NCI-H345 treated with DMSO at 0.1 percent for 48 hours (cell line): ENCODE results near the gene RDH12.
"Not testable (repeated sequence)": the region's sequence is repeated elsewhere in the genome, so short reads cannot be mapped to it uniquely, and the experiment has no call there.

Experiments
- DNase-seq: peaks from one replicate; lab custom pipeline; 2025; ENCODE audit not compliant: unreplicated experiment; lab: John Stamatoyannopoulos, UW

Gene RDH12

DNA sequence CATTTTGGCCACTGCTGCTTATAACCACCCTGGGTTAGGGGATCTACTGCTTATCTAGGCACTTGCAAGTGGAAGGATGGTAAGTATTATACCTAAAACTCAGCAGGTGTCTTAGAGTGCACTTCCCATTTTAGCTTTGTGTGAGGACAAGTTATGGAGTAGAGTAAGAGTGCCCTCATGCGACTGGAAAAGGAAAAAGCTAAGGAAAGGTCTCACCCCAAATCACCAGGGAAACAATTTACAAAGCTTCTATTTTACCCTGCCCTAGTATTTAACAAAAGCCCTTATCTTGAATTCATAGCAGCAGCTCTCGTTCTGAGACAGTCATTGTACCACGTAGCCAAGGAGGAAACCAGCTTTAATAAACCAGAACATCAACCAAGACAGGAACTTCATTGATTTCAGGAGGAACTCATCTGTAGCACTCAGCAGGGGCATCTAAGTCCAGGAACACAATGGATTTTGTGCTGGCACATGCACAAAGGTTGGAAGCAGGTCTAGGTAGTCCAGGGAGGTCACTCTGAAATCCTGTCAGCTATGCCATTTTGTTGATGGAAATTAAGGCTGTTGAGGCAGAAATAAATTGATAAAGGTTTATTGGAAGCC is 2.9 kb downstream of the RDH12 start:
- peak; percentile 70 for DNase-seq

DNA sequence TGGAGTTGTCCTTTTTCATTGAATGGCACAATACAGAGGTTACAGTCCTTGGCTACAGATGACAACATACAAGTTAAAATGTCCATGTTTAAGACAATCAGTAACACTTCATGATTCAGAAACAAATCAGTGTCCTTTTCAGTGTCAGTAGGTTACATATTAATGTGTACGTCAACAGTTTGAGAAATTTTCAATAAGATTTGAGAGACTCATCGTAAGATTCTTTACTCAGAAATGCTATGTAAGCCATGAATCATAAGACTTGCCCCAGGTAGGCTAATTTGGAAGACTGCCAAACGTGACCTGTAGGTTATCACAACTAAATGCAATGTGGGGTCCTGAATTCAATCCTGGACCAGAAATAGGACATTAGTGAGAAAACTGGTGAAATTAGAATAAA is 3.5 kb downstream of the RDH12 start:
- no peak for DNase-seq

DNA sequence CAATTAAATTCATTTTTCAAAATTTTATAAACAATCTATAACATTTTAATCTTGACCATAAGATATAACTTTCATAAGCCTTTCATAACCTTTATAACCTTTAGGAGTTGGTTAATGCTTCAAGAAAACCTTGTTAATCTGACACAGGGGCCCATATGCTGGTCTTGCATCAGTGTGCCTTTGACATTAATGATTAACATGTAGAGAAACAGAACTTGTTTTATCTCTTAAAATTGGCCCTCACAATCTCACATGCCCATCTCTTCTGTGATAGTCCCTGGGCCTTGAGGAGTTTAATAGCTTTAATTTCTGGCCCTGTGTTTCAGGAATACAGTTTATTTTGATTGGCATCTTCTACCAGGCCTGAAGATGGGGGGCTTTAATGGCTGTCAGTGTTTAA is 7.7 kb downstream of the RDH12 start:
- not testable (repeated sequence) for DNase-seq

DNA sequence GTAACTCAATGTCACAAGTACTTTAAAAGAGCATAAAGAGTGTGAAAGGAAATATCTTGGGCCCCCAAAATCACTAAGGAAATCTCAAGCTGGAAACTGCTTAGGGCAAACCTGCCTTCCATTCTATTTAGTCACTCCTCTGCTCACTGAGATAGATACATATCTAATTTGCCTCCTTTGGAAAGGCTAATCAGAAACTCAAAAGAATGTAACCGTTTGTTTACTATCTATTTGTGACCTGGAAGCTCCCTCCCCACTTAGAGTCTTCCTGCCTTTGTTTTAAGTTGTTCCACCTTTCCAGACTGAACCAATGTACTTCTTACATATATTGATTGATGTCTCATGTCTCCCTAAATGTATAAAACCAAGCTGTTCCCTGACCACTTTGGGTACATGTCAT is 8.1 kb downstream of the RDH12 start:
- not testable (repeated sequence) for DNase-seq

DNA sequence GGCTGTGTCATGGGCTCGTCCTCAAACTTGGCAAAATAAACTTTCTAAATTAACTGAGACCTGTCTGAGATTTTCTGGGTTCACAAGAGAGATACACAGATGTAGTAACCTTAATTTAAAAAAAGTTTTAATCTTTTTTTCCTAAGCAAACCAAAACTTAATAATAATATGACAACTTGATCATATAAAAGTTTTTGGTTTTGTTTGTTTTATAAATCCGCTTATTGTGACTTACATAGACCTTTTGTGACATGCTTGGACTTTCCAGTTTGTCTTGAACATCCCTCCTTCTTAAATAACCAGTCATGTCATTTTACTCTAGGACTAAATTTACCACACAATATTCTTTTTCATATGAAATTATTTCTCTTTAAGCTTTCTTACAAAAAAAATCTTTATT is 8.5 kb downstream of the RDH12 start:
- no peak for DNase-seq

DNA sequence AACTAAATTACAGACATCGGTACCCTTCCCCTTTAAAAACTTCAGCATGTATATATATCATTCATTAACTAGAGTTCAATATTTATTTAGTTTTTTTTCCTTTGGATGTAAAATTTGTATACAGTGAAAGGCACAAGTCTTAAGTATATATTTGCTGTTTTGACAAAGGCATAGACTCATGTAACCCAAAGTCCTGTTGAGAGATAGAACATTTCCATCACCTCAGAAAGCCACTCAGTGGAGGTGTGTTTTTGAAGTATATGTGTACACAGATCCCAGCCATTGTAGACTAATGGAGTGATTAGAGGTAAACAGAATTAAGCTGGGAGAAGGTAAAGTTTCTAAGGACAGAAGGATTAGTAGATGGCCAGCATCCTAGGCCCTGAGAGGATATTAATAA is 15.4 kb downstream of the RDH12 start:
- no peak for DNase-seq

DNA sequence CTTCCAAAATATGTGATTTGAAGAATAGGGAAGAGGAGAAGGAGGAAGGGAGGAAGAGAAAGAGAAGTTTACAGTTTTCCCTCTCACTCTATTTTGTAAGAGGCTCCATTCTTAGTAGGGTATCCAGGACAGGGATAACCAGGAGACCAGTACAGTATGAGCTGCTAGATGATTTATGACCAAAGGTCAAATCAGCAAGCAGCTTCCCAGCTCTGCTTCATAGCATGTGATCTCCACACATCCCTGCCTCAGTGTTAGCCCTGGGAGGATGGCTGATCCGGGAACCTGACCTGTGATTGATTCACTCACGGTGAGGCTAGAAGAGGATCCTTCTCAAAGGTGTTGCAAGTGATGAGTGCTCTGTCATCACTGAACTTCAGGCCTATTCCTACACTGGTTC is 16.6 kb downstream of the RDH12 start:
- DNase-seq = no peak

DNA sequence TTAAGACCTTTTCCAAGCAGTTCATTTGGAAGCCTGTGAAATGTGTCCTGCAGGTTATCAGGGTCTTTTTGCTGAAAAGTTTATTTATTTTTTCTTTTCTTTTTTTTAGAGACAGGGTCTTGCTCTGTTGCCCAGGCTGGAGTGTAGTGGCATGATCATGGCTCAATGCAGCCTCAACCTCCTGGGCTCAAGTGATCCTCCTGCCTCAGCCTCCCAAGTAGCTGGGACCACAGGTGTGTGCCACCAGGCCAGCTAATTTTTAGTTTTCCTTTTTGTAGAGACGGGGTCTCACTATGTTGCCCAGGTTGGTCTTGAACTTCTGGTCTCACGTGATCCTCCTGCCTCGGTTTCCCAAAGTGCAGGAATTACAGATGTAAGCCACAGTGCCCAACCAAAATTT is 17.7 kb downstream of the RDH12 start:
- DNase-seq = not testable (repeated sequence)

DNA sequence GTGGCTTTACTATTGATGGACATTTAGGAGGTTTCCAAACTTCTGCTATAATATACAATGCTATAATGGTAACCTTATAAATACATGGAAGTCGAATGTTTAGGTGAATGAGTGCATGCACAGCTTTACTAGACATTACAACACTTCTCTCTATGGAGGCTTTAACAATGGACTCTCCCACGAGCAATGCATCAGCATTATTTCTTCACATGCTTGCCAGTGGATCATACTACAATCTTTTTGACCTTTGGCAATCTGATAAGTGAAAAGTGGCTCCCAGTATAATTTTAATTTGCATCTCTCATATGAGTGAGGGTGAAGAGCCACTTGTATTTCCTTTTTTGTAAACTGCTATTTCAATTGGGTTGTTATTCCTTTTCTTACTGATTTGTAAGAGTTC is 18.2 kb downstream of the RDH12 start:
- no peak for DNase-seq

DNA sequence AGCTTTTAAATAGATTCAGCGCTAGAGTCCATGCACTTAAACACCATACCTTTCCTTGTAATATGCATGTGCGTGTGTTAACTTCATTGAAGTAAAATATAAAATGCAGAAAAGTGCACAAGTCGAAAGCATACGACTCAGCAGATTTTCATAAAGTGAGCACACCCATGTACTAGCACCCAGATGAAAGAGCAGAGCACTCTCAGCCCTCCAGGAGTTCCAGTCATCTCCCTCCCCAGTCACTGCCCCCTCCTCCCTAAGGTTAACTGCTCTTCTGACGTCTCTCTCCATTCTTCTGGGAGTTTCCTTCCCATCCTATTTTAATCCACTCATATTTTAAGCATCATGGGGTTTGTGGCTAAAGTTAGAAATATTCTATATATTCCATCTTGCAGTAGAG is 20.2 kb downstream of the RDH12 start:
- DNase-seq = no peak

DNA sequence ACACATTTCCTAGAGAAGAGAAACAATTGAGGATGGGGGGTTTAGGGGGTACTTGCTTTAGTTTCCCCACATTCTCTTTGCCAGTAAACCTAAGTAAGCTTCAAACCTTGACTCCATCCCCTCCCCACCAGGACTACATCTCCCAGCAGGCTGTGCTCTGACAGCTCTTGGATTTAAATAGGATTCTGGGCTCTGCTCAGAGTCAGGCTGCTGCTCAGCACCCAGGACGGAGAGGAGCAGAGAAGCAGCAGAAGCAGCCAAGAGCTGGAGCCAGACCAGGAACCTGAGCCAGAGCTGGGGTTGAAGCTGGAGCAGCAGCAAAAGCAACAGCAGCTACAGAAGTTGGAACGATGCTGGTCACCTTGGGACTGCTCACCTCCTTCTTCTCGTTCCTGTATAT is 20.6 kb downstream of the RDH12 start:
- DNase-seq = no peak

DNA sequence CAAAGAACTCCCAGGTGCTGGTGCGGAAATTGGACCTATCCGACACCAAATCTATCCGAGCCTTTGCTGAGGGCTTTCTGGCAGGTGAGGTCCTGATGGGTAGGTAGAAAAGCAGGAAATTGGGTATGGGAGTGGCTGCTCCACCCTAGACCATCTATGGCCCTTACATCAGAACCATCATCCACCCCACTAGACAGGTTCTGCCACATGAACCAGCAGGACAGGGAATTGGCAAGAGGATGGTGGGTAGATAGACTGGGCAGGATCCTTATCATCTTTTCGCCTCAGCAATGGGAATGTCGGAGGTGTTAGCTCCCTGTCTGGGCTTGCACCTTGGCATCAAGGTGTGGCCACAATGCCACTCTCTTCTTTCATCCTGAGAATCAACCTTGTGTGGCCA is 23.5 kb downstream of the RDH12 start:
- DNase-seq = no peak

DNA sequence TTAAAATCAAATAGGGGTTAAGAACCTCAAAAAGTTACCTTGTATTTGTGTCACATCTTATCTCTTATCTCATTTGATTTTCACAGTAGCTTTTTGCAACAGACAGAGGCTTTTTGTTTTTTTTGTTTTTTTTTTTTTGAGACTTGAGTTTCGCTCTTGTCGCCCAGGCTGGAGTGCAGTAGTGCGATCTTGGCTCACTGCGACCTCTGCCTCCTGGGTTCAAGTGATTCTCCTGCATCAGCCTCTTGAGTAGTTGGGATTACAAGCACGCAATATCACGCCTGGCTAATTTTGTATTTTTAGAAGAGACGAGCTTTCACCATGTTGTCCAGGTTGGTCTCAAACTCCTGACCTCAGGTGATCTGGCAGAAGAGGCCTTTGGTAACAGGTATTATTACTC is 25.7 kb downstream of the RDH12 start:
- DNase-seq = no peak

DNA sequence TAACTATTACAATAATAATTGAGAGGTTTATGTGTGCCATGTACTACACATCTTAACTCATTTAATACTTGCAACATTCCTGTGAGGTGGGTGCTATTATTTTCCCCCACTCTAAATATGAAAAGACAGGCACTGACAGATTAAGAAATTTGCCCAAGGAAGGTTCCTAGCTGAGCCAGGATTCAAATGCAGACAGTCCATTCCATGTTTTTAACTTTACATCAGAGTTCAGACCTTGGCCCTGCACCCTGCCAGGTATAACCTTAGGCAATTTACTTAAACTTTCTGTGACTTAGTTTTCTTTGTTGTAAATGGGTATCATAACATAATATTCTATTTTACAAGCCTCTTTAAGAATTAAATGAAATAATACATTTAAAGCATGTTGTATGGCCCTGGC is 26.6 kb downstream of the RDH12 start:
- DNase-seq = no peak

DNA sequence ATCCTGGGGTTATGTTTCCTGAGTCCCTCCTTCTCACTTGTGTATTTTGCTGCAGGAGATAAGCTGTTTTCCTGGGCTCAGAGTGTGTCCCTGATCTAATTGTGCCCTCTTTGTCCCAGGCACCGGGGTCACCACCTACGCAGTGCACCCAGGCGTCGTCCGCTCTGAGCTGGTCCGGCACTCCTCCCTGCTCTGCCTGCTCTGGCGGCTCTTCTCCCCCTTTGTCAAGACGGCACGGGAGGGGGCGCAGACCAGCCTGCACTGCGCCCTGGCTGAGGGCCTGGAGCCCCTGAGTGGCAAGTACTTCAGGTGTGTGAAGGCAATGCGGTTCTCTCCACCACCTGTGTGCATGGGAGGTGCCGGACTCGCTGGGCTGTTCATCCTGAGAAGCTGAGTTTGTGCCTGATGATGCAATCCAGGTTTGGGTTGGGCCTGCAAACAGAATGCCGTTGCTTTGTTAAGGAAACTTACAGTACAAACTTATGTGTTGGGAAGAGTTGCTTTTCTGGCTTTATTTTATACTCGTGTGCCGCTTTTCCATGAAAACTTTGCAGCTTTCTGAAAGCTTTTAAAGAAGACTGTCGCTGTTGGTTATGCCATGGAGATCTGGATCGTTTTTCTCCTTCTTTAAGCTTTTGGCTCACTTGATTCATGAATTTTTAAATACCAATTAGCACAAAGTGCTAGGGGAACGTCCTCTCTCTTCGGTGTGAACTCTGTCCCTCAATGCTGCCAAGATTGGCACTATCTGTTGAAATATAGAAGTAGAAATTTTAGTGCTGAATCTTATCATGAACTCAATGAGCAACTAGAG is 27.6 kb downstream of the RDH12 start:
- no peak for DNase-seq

DNA sequence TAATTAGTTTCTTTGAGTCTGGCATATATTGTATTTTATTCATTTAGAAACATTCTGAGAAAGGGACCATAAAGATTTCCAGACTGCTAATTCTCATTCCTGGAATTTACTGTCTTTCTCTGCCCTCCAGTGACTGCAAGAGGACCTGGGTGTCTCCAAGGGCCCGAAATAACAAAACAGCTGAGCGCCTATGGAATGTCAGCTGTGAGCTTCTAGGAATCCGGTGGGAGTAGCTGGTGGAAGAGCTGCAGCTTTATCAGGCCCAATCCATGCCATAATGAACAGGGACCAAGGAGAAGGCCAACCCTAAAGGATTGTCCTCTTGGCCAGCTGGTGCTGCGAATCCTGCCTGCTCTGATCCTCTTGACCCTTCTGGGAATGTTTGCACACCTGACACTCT is 31.9 kb downstream of the RDH12 start:
- DNase-seq = no peak

DNA sequence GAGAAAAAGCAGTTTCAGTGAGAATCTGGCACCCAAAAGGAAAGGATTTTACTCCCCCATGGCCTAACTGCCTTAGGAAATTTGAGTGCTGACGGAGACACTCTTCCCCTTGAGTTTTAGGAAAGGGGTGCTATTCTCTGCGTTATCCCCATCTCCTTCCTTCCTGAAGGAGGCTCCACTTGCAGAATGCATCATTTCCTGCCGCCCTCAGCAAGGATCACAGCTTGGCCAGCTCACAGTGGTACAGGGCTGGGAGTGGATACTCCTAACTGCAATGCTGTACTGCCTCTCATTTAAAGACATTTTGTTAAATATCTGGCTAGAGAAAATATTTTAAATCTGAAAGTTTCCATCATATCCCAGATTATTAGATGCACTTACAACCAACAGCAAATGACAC is 33.0 kb downstream of the RDH12 start:
- no peak for DNase-seq

DNA sequence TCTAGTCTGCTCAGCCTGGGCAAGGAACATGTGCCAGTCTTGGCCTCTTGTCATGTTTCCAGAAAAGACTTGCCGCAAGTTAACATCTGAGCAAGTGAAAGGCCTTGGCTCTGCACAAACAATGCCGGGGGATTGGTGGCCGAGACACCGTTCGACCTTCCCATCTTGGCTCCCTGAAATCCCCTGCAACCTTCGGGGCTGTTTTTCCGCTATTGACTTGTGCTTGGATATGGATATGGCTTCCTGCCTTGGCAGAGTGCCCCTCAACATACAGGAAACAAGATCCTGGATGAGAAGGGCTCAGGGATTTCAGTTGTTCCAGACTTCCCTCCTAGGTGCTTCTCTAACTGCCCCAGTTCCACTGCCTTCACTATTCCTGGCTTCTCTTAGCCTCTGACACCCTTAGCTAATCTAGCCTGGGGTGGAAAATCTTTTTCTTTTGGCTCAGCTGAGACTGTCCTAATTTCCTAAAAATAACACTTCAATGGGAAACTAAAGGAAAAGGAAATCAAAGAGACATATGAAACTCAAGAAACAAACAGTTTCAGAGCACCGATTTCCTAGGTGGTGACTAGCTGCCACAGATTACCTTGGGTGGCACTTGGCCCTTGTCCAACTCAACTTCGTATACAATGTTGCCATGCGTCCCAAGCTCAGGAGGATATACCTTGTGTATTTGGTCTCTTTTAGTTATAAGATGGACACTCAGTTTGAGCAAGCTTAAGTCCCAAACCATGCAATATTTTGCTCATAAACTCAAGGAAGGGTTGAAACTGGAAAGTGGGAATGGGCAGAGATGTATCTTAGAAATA is 33.9 kb downstream of the RDH12 start:
- DNase-seq = no peak

DNA sequence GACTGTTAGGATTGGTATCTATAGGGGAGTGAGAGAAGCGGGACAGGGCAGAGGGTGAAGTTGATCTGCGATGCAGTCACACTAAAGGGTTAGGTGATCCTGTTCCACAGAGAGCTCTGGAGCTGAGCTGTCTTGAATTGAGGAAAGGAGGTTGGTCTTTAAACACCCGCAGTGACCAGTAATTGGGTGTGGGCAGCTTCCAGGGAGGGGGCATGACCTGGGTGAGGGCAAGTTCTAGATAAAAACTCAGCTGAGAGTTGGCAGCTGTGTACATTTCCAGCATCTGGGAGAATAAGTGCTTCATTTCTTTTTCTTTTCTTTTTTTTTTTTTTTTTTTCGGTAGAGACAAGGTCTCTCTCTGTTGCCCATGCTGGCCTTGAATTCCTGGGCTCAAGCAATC is 35.1 kb downstream of the RDH12 start:
- DNase-seq = no peak

DNA sequence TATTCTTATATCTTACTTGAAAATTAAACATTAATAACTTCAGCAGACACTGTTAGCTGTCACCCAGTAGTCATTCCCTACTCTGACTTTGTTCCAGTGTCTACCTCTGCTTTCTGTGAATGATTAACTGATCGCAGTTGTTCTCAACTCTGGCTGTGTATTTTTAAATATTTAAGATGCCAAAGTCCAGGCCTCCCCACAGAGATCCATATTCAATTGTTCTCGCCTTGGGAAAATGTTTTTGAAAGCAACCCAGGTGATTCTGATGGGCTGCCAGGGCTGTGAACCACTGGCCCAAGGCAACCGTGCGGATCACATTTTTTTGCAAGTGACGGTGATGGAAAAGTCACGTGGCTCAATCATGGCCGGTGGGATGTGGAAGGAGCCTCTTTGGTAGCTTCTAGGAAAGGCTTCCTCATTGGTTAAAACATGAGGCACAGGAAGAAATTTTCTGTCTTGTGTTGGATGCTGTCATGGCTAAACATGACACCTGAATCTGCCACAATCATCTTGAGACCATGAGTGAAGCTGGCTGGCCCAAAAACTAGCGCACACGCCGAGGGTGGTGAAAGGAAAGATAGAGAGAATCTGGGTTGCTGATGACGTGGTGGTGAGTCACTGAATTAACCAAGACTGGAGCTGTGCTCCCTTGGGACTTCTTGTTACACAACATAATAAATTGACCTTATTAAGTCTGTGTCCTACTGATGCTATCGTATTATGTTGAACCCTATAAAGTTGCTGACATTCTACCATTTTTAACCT is 37.2 kb downstream of the RDH12 start:
- no peak for DNase-seq

DNA sequence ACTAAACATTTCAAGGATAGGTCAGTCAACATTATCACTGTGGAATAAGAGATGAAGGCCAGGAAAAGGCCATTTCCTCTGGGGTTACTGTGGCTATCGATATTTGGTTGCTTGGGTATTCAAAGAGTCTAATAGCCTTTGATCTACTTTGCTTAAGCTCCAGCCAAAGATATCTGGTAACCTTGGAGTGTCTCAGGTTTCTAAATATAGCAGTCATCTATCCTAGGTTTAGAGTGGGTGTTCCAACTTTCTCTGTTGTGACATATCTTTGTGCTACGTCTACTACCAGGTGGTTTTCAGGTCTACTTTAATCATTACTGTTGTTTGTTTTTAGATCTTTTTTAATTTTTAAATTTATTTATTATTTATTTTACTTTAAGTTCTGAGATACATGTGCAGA is 42.4 kb downstream of the RDH12 start:
- DNase-seq = no peak
